Stimulated activated CD4-positive, alpha-beta T cell treated with anti-CD3 and anti-CD28 coated beads, Interleukin-4, amount 100 ng/mL, for 48 hours (primary cell): ENCODE measurements around the gene OR5K4.

Experiments used
- DNase-seq, 2 donors: peaks; one replicate each; pipeline ENCODE4 v3.0.0-alpha.2; 2020; ENCODE audit warnings: low read depth in 2 of 2

The OR5K4 gene, protein sequence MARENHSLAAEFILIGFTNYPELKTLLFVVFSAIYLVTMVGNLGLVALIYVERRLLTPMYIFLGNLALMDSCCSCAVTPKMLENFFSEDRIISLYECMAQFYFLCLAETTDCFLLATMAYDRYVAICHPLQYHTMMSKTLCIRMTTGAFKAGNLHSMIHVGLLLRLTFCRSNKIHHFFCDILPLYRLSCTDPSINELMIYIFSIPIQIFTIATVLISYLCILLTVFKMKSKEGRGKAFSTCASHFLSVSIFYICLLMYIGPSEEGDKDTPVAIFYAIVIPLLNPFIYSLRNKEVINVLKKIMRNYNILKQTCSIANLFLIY

DNA sequence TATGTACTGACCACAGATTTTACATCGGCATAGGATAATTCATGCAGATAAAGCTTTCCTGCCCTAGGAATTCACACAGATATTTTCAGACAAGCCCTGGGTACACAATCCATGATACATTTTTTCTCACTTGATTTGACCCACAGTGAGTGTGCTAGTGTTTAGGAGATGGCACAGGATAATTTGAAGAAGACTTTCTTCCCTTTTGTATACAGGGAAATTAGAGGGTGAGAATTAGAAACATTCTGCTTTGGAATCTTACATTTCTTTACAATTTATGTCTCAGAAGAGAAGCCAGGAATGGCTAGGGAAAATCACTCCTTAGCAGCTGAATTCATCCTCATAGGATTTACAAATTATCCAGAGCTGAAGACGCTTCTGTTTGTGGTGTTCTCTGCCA, at the start of gene OR5K4:
Gene OR5K4, plus strand, starts transcription at position 301 of the 400 bp plus-strand sequence. Its CDS starts 0 bp downstream, at position 301.
- no peak for DNase-seq

DNA sequence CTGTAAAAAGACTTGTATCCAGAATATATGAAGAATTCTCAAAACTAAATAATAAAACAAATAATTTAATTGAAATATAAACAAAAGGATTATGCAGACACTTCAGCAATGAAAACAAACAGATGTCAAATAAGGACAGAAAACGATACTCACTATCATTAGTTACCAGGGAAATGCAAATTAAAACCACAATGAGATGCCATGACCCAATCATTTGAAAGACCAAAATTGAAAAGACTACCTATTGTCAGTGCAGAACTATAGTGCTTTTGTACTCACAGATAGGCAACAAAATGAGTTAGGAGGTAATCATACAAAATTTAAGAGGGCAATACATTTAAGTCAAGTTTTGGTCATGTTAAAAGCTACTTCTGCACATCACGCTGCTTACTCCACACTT, 31.6 kb upstream of the OR5K4 start:
- no peak for DNase-seq

DNA sequence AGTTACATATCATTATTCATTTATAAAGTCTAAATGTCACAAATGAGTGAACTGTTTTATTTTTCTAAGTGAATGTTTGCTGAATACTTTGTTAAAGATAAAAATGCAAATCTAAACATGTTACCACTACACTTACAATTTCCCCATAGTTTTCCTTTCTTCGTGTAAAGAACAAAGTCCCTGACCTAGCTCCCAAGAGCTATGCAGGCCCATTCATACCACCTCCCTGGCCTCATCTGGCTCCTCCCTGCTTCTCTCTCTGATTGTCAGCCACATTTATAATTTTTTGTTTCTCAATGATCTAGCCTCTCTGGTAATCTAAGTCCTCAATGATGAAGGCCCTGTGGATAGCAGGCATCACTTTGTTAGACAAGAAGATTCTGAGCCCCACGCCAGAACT, 31.0 kb upstream of the OR5K4 start:
- no peak for DNase-seq

DNA sequence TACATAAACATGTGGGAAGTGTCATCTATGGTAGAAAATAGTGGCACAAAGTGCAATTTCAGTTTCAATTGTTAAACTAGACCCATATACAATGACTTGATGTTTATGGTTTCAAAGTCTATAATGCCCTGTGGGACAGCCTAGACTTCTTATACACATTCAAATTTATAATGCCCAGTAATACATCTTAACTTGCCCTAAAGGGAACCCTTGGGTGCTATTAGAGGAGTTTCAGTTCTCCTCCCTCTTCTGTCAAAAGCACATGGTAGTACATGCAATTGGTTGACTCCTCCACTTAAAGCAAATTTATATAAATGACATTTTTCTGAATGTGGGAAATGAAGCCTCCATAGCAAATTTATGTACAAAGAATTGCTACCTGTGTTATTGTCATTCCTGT, 30.2 kb upstream of the OR5K4 start:
- no peak for DNase-seq

DNA sequence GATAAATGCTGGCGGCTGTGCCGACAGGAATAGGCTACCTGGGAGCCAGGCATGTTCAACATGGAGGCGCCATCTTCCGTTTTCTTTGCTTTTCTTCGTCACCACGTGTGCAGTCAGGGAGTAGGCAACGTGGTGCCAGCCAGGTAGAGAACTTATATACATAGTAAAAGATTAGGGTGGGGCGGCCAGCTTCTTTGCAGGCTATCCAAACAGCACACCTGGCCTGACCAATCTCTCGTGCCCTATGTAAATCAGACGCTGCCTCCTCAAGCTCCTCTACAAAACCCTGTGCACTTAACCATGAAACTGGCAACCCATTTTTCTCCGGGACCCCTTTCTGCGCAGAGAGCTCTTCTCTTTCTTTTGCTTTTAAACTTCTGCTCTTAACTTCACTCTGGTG, 28.6 kb upstream of the OR5K4 start:
- DNase-seq, result no peak

DNA sequence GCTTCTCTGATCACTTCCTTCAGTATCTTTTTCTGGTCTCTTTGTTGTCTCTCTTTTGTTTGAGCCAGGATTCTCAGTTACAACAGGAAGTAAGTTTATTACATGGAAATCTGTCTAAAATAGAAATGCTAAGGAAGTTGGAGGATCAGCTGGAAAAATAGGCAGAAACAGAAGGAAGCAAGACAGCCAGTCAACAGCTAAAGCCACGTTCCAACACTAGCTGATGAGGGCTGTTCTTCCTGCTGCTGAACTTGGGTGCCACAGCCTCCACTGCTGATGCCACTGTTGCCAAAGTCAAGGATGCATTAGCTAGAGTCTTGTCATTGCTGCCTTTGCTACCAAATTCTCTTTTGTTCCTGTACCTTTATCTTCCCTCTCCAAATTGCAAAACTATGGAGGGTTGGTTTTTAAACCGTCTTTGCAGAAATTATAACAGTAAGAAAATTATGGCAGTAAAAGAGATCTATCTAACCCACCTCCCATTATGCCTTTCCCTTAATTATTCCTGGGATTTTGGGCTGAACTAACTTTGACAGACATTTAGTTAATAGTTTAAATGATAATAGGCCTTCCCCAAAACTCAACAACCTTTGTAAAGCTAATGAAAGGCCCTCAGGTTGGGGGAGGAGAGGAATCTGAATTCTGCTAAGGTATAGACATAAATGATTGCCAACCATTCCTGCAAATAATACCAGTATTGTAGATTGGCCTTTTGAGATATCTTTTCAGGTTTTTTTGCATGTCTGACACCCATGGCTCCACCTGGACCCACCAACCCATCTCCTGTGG, 27.4 kb upstream of the OR5K4 start:
- no peak for DNase-seq

DNA sequence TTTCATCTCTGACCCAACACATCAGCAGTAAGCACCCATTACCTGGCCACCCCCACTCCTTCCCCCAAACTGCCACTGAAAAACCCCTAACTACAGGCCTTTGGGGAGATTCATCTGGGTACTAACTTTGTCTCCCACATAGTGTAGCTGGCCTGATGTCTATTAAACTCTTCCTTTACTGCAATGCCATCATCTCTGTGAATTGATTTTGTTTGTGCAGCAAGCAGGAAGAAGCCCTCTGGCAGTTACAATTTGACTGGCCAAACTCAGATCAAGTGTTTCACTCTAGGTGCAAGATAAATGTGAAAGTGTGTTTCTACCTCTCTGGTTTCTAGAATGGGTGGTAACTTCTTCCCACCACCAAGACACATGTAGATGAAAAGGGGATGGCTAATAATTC, 26.7 kb upstream of the OR5K4 start:
- DNase-seq, result no peak

DNA sequence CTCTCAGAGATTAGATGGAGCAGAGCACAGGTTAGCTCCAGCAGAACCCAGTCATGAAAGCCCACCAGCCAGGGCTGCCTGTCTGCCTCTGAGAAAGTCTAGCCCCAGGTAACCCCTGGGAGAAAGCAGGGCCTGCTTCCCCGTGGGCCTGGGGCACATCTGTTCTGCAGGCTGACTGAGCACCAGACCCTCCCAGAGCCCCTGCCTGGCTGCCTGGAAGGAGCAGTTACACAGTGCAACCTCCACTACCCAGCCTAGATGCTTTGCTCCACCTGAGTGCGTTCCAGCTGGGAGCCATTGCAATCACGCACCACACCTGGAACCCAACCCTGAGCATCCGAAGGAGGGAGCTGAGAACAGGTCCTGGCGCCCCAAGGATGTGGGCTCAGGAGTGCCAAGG, 24.7 kb upstream of the OR5K4 start:
- DNase-seq, result no peak

DNA sequence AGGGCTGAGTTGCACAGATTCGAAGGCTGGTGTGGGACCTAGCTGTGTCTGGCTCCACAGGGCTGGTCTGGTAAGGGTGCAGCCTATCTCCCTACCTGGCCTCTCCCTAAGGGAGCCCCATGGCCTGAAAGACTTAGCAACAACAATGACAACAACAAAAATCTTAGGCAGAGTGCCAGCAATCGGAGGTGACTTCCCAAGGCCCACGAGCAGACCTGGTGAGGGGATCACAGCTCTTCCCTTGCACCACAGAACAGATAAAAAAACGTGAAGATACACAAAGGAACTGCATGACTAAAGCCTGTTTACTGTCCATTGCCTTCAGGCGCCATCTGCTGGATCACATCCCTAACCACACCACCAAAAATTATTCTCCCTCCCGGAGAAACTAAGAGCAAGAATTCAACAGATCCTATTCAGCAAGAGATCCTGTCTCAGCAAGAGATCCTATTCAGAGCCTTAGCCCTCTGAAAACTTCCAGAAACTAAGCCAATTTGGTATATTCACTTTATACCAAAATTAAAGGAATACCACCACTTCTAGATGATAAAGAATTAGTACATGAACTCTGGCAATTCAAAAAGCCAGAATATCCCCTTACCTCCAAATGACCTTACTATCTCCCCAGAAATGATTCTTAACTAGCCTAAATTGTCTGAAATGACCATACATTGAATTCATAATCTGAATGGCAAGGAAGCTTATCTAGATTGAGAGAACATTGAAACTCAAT, 24.1 kb upstream of the OR5K4 start:
- DNase-seq, result peak; percentile 16 to 18

DNA sequence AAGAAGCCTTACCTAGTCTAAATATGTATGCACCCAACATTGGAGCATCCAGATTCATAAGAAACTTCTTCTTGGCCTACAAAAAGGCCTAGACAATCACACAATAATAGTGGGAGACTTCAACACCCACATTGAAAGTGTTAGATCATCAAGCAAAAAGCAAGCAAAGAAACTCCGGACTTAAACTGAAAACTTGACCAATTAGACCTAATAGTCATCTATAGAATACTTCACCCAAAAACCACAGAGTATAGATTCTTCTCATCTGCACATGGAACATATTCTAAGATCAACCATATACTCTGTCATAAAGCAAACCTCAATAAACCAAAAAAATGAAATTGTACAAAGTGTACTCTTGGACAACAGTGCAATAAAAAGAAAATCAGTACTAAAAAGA, 22.3 kb upstream of the OR5K4 start:
- no peak for DNase-seq

DNA sequence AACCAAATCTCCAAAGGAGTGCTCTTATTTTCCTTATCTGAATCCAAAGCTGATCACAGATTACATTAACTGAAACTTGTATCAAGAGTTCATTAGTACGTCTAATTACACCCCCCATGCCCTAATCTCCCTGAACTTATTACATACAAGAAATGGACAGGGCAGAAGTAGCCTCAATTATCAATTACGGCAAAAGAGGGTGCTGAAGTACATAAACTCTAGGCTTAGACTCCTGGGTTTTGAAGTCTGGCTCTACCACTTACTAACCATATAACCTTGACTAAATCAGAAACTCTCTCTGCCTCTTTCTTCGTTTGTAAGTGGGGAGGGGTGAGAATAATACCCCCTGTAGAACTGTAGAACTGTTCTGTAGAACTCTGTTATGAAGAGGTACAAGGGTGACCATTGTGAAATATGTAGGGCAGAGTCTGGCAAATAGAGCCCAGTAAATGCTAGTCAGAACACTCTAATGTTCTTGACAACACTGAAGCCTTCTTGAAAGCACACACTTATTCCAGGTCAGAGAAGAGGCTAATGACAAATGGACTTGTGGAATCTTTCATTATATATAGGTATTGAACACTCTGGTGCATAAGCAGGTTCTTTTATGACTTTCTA, 19.6 kb upstream of the OR5K4 start:
- no peak for DNase-seq

DNA sequence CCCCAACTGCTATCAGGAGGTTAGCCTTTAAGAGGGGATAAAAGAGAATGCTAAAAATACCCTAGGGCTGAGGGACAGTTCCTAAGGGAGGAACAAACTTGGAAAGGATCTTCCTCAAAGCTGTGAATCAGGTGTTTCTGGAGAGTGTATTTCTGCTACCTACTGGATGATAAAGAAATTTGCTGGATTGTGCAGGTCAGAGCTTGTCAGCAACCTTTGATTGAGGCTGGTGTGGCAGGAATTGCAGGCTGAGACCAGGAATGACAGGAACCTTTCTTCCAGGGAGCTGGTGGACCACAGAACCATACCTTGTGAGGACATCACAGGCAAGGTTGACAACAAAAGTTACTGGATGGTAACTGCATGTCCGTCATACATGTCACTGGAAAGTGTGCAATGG, 14.6 kb upstream of the OR5K4 start:
- DNase-seq, result no peak

DNA sequence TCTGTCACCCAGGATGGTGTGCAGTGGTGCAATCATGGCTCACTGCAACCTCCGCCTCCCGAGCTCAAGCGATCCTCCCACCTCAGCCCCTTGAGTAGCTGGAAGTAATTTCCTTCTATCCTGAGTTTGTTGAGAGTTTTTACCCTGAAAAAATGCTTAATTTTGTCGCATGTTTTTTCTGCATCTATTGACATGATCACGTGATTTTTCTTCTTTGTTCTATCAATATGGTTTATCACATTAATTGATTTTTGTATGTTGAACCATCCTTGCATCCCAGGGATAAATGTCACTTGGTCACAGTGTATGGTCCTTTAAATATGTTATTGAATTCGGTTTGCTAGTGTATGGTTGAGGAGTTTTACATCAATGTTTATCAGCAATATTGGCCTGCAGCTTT, 11.9 kb upstream of the OR5K4 start:
- no peak for DNase-seq

DNA sequence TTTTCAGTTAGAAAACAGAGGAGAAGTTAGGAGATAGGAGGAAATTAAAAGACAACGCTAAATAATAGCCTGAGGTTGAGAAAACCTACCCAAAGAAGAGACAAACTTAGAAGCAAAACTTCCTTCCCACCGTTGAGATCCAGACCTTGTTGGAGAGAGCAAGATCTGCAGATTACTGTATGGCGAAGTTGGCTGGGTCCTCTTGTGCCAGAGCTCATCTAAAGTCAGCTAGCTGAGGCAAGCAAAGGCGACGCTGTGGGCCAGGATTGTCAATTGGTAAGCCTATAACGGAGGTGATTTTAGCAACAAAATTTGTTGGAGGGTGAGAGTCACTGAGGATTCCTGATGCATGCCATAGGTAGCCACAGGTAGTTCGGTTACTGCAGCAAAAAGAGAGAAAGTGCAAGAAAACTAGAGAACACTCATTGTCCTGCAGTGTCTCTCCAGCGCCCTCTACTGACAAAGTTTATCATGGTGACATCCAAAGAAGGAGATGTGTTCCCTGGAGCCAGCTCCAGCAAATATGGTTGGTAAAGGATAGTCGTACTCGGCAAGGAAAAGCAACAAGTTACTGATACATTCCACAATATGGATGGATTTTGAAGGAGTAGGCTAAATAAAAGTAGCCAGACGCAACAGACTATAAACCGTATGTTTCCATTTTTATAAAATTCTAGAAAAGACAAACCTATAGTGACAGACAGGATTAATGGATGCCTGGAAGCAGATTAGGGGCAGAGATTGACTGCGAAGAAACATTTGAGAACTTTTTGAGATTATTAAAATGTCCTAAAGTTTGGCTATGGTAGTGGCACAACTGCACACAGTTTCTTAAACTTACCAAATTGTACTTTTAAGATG, 9.8 kb upstream of the OR5K4 start:
- DNase-seq, result peak in 1 of 2 donors; percentile 28

DNA sequence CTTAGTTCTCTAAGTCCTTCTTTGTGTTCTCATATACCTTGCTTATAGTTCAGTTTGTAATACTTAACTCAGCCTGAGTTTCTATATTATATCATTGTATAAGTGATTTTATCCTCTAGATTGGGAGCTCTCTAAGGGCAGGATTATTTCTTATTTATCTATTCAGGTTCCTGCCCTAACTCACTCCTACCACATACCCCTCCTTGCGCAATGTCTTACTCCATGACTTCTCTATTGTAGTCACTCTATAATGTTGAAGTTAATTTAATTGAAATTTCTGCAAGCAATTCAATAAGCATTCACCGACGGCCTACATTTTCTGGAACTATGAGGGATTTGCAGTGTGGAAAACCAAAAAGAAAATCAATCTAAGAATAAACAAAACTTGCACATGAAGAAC, 3.6 kb upstream of the OR5K4 start:
- DNase-seq, result no peak

DNA sequence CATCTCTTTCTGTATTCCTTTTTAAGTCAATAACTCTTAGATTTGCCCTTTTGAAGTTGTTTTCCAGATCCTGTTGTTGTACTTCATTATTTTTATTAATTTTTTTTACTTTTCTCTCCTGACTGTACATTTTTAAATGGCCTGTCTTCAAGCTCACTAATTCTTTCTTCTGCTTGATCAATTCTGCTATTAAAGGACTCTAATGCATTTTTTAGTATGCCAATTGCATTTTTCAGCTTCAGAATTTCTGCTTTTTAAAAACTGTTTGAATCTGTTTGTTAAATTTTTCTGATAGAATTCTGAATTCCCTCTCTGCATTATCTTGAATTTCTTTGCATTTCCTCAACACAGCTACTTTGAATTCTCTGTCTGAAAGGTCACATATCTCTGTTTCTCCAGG, 5.6 kb downstream of the OR5K4 start:
- DNase-seq, result no peak

DNA sequence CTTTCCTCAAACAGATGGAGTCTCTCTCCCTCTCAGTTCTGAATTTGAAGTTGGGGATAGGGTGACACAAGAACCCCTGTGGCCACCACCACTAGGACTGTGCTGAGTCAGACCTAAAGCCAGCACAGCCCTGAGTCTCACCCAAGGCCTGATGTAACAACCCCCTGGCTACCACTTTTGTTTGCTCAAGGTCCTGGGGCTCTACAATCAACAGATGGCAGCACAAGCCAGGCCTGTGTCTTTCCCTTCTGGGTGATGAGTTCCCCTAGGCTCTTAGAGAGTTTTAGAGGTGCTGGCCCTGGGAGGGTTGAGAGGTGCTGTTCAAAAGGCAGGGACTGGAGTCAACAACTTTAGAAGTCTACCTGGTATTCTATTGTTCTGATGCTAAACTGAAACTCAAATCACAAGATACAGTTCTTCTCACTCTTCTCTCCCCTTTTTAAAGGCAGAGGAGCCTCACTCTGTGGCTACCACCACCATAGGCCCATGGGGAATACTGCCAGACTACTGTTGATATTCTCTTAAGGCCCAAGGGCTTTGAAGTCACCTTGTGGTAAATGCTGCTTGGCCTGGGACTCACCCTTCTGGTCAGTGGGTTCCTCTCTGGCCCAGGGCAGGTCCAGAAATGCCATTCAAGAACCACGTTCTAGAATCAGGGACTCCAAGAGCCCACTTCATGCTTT, 6.5 kb downstream of the OR5K4 start:
- no peak for DNase-seq

DNA sequence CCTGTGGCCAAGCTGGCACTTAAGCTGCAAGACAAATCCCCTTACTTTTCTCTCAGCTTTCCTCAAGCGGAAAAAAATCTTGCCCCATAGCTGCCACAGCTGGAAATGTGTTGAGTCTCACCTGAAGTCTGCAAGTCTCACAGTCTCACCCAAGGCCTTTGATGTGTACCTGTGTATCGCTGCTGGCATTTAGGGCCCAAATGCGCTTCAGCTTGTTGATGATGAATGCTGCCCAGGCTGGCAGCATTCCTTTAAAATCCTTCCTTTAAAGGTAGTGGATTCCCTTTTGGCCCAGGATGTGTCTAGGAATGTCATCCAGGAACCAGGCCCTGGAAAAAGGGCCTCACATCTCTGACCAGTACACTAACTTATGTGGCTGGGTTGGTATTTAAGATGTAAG, 7.0 kb downstream of the OR5K4 start:
- DNase-seq, result no peak

DNA sequence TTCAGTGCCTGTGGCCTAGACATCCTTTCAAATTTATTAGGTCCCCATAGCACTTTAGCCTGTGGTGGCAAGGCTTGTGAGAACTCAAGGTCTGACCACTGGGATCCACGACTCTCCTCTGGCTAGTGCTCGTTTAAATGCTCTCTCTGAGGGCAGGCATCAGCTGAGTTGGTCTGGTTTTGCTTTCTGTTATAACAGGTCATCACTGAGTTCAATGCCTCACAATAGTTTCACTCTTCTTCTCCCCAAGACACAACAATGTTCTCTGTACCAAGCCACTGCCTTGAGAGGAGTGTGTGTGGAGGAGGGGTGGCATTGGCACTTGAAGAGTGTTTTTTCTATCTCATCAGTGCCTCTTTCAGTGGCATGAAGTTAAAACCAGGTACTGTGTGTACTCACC, 7.6 kb downstream of the OR5K4 start:
- DNase-seq, result no peak

DNA sequence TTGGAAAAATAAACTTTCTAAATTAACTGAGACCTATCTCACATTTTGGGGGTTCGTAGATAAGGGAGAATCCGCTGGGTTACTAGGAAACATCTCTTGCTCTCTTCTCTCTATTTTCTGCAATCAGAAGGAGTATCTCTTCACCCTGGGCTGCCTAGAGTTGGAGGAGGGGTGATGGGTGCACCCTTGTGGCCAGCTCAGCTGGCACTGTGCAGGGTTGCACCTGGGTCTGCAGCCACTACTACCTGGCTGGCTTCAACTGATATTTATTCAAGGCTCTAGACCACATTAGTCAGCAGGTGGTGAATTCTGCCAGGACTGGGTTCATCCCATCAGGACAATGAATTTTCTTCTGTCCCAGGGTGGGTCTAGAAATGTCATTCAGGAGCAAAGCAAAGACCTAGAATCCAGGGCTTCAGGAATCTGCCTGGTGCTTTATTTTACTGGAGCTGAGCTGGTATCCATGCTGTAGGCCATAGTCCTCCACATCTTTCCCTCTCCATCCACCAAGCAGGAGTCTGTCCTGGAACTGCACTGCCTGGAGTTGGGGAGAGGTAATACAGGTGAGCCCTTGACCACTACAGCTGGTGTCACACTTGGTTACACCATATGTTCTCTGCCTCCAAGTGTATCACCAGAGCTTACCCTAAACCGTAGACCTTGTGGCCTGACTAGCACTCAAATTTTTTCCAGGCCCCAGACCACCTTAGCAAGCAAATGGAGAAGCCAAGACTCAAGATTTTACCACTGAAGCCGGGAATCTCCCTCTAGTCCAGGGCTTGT, 14.0 kb downstream of the OR5K4 start:
- no peak for DNase-seq
